HepG2 (cell line): Measurements from ENCODE around the gene ITCH. TPM values are rescaled to one million over a fixed set of nuclear protein-coding genes. Genes with fewer than 3 reads are reported as not detected.

Experiments used
- BRD4 ChIP-seq: sonication (generic); formaldehyde crosslinking; IDR thresholded peaks from 2 replicates; pipeline ENCODE4 v1.4.0; 2020; ENCODE audit warnings: missing genetic modification reagents
- CREM ChIP-seq, 2 experiments: sonication (generic) in 1 of 2; formaldehyde crosslinking in 1 of 2; IDR thresholded peaks; 2 replicates each; pipeline versions ENCODE4 v1.4.0 to v1.6.1; 2016 to 2020; ENCODE audit warnings: antibody characterized with exemption in 1 of 2, mild to moderate bottlenecking in 1 of 2, missing genetic modification reagents in 1 of 2
- DMAP1 ChIP-seq: IDR thresholded peaks from 2 replicates; pipeline ENCODE4 v1.6.1; 2016
- FOXK2 ChIP-seq: fragments of 450-650 bp; IDR thresholded peaks from 2 replicates; pipeline ENCODE4 v1.6.1; 2016
- FOXP1 ChIP-seq, 2 experiments: fragments of 450-650 bp in 1 of 2; IDR thresholded peaks; 2 replicates each; pipeline ENCODE4 v1.6.1; 2017 to 2018; ENCODE audit warnings: antibody characterized with exemption in 1 of 2
- HOXA5 ChIP-seq: sonication (generic); formaldehyde crosslinking; IDR thresholded peaks from 2 replicates; pipeline ENCODE4 v1.4.0; 2020; ENCODE audit warnings: missing genetic modification reagents
- KDM3A ChIP-seq: IDR thresholded peaks from 2 replicates; pipeline ENCODE4 v1.6.1; 2018; ENCODE audit warnings: low read depth, missing compliant biosample characterization
- KLF16 ChIP-seq, 2 experiments: sonication (generic) in 1 of 2; formaldehyde crosslinking in 1 of 2; IDR thresholded peaks; 2 replicates each; pipeline versions ENCODE4 v1.6.1 to v1.8.0; 2016 to 2023; ENCODE audit warnings: missing genetic modification reagents in 2 of 2, missing compliant biosample characterization in 1 of 2
- NFYC ChIP-seq: IDR thresholded peaks from 2 replicates; pipeline ENCODE4 v1.6.1; 2016; ENCODE audit warnings: missing genetic modification reagents, missing compliant biosample characterization
- NR2F6 ChIP-seq, 2 experiments: IDR thresholded peaks; 2 replicates each; pipeline ENCODE4 v1.6.1; 2016; ENCODE audit warnings: antibody characterized with exemption in 1 of 2, mild to moderate bottlenecking in 1 of 2
- PHF20 ChIP-seq: sonication (generic); formaldehyde crosslinking; IDR thresholded peaks from 2 replicates; pipeline ENCODE4 v1.5.0; 2020; ENCODE audit warnings: mild to moderate bottlenecking, missing genetic modification reagents
- RCOR2 ChIP-seq: IDR thresholded peaks from 2 replicates; pipeline ENCODE4 v1.6.1; 2016; ENCODE audit warnings: missing biosample characterization, missing genetic modification reagents
- RXRA ChIP-seq: sonication (generic); formaldehyde crosslinking; IDR thresholded peaks from 2 replicates; pipeline ENCODE4 v1.5.1; 2020; ENCODE audit warnings: missing genetic modification reagents
- SRSF9 ChIP-seq: fragments of 200-400 bp; formaldehyde crosslinking; IDR thresholded peaks from 2 replicates; pipeline ENCODE4 v1.6.1; 2018; ENCODE audit warnings: borderline replicate concordance, mild to moderate bottlenecking, low read depth, low read length; ENCODE audit not compliant: insufficient read depth, poor library complexity, severe bottlenecking
- ZNF264 ChIP-seq: sonication (generic); formaldehyde crosslinking; IDR thresholded peaks from 2 replicates; pipeline ENCODE4 v1.4.0; 2020; ENCODE audit warnings: missing genetic modification reagents
- ZNF350 ChIP-seq: sonication (generic); formaldehyde crosslinking; IDR thresholded peaks from 2 replicates; pipeline ENCODE4 v1.4.0; 2020; ENCODE audit warnings: mild to moderate bottlenecking, low read depth, missing genetic modification reagents, borderline replicate concordance
- ZNF44 ChIP-seq: sonication (generic); formaldehyde crosslinking; IDR thresholded peaks from 2 replicates; pipeline ENCODE4 v1.5.1; 2020; ENCODE audit warnings: mild to moderate bottlenecking, missing genetic modification reagents
- ZNF660 ChIP-seq: sonication (generic); formaldehyde crosslinking; IDR thresholded peaks from 2 replicates; pipeline ENCODE4 v1.5.1; 2020; ENCODE audit warnings: mild to moderate bottlenecking, low read depth, missing genetic modification reagents, borderline replicate concordance
- ZNF83 ChIP-seq: sonication (generic); formaldehyde crosslinking; IDR thresholded peaks from 2 replicates; pipeline ENCODE4 v1.4.0; 2020; ENCODE audit warnings: missing genetic modification reagents, mild to moderate bottlenecking, borderline replicate concordance
- ZNF883 ChIP-seq: sonication (generic); formaldehyde crosslinking; IDR thresholded peaks from 2 replicates; pipeline ENCODE4 v1.5.1; 2020; ENCODE audit warnings: mild to moderate bottlenecking, missing genetic modification reagents; ENCODE audit errors: not compliant biosample characterization
- ZSCAN21 ChIP-seq: sonication (generic); formaldehyde crosslinking; IDR thresholded peaks from 2 replicates; pipeline ENCODE4 v1.8.0; 2022; ENCODE audit warnings: mild to moderate bottlenecking, missing genetic modification reagents, moderate library complexity, borderline replicate concordance
- polyA plus RNA-seq, 8 experiments: library from polyadenylated mRNA; depleted of rRNA in 3 of 8; stranded (reverse) in 7 of 8; unstranded in 1 of 8; fragments of >200 nt; fragmentation: Illumina TruSeq in 4 of 8; extraction: Trizol in 4 of 8; gene quantifications; 2 replicates each; pipeline versions ENCODE4 v1.2.1 to v1.2.3, GENCODE V29; 2011 to 2016; ENCODE audit warnings: low read depth in 4 of 8, missing spikeins in 1 of 8, mixed read lengths in 1 of 8; ENCODE audit not compliant: insufficient read depth in 1 of 8
- total RNA-seq, 5 experiments: library from RNA; depleted of rRNA; stranded (reverse); fragments of >200 nt; fragmentation: Illumina TruSeq; extraction: Trizol; gene quantifications; 2 replicates each; pipeline ENCODE4 v1.2.3, GENCODE V29; 2016; ENCODE audit warnings: low read depth in 1 of 5
- TF ChIP-seq, protein P1 (sequence below): sonication (generic); formaldehyde crosslinking; IDR thresholded peaks from 2 replicates; pipeline ENCODE4 v1.4.0; 2020; ENCODE audit warnings: missing genetic modification reagents
- TF ChIP-seq, protein P2 (sequence below): sonication (generic); formaldehyde crosslinking; IDR thresholded peaks from 2 replicates; pipeline ENCODE4 v1.4.0; 2020; ENCODE audit warnings: missing genetic modification reagents, borderline replicate concordance
- TF ChIP-seq, protein P3 (sequence below): sonication (generic); formaldehyde crosslinking; IDR thresholded peaks from 2 replicates; pipeline ENCODE4 v1.4.0; 2020; ENCODE audit warnings: mild to moderate bottlenecking, missing genetic modification reagents

The ITCH gene
- total and polyA plus RNA-seq, 2 of the 13 experiments (the other 11 are each of a cell fraction or from before 2014, with no cell fraction given) = 20.5 to 112 TPM

DNA sequence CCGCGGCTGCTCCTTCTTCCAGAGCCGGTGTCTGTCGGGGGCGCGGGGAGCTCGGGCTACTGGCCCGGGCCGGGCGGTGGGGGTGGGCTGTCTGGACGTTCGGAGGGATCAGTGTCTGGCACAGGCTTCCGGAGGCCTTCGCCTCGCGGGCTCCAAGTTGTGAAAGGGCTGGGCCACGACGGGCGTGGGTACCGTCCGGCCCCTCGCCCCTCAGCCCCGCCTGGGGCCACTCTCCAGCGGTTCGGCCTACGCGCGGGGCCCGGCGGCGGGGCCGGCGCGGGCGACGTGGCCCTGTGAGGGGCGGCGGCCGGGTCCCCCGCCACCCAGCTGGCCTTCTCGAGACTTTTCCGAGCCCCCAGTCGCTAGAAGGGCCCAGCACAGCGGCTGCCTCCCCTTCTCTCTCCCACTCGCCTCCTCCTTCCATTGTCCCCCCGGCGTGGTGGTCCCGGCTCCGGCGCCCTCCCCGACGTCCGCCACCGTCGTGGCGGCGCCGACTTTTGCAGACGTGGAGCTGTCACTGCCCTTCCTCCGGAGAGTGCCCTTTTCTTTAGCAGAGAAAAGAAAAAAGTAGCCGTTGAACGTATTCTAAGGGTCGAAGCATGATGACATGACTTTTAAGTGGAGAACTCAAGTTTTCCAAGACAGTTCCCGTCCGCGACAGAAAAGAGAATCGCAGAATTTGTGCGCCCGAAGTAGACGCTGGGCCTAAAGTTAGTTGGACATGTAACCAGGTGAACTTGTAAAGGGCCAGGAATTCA is 571 bp downstream of the ITCH start (continued):
- TF ChIP-seq, protein P1, sequence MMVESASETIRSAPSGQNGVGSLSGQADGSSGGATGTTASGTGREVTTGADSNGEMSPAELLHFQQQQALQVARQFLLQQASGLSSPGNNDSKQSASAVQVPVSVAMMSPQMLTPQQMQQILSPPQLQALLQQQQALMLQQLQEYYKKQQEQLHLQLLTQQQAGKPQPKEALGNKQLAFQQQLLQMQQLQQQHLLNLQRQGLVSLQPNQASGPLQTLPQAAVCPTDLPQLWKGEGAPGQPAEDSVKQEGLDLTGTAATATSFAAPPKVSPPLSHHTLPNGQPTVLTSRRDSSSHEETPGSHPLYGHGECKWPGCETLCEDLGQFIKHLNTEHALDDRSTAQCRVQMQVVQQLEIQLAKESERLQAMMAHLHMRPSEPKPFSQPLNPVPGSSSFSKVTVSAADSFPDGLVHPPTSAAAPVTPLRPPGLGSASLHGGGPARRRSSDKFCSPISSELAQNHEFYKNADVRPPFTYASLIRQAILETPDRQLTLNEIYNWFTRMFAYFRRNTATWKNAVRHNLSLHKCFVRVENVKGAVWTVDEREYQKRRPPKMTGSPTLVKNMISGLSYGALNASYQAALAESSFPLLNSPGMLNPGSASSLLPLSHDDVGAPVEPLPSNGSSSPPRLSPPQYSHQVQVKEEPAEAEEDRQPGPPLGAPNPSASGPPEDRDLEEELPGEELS (CRISPR knock-in tag) = no peak
- no peak for TF ChIP-seq ZNF44 (CRISPR knock-in tag)
- no peak for TF ChIP-seq ZNF660 (CRISPR knock-in tag)
- no peak for TF ChIP-seq KLF16 (CRISPR knock-in tag; IDR thresholded peaks at IDR 0.05)
- peak; percentile 43; the same call in 1 of the 2 replicates for TF ChIP-seq CREM (IDR thresholded peaks at IDR 0.05)
- no peak for TF ChIP-seq CREM (CRISPR knock-in tag; IDR thresholded peaks at IDR 0.05)
- peak; percentile 57 for TF ChIP-seq ZNF883 (CRISPR knock-in tag)
- TF ChIP-seq KDM3A (CRISPR knock-in tag) = peak; percentile 56; the same call in 1 of the 2 replicates
- TF ChIP-seq RXRA = no peak
- TF ChIP-seq SRSF9 = no peak
- TF ChIP-seq BRD4 (CRISPR knock-in tag) = 0 out of 2 replicates have a peak, but pooled peaks have one; percentile 29
- no peak for TF ChIP-seq ZNF83
- no peak for TF ChIP-seq ZNF350 (CRISPR knock-in tag)
- TF ChIP-seq, protein P2, sequence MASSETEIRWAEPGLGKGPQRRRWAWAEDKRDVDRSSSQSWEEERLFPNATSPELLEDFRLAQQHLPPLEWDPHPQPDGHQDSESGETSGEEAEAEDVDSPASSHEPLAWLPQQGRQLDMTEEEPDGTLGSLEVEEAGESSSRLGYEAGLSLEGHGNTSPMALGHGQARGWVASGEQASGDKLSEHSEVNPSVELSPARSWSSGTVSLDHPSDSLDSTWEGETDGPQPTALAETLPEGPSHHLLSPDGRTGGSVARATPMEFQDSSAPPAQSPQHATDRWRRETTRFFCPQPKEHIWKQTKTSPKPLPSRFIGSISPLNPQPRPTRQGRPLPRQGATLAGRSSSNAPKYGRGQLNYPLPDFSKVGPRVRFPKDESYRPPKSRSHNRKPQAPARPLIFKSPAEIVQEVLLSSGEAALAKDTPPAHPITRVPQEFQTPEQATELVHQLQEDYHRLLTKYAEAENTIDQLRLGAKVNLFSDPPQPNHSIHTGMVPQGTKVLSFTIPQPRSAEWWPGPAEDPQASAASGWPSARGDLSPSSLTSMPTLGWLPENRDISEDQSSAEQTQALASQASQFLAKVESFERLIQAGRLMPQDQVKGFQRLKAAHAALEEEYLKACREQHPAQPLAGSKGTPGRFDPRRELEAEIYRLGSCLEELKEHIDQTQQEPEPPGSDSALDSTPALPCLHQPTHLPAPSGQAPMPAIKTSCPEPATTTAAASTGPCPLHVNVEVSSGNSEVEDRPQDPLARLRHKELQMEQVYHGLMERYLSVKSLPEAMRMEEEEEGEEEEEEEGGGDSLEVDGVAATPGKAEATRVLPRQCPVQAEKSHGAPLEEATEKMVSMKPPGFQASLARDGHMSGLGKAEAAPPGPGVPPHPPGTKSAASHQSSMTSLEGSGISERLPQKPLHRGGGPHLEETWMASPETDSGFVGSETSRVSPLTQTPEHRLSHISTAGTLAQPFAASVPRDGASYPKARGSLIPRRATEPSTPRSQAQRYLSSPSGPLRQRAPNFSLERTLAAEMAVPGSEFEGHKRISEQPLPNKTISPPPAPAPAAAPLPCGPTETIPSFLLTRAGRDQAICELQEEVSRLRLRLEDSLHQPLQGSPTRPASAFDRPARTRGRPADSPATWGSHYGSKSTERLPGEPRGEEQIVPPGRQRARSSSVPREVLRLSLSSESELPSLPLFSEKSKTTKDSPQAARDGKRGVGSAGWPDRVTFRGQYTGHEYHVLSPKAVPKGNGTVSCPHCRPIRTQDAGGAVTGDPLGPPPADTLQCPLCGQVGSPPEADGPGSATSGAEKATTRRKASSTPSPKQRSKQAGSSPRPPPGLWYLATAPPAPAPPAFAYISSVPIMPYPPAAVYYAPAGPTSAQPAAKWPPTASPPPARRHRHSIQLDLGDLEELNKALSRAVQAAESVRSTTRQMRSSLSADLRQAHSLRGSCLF (CRISPR knock-in tag) = no peak
- TF ChIP-seq FOXK2 = no peak
- no peak for TF ChIP-seq RCOR2
- TF ChIP-seq, protein P3, sequence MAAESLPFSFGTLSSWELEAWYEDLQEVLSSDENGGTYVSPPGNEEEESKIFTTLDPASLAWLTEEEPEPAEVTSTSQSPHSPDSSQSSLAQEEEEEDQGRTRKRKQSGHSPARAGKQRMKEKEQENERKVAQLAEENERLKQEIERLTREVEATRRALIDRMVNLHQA (CRISPR knock-in tag) = no peak
- TF ChIP-seq PHF20 (CRISPR knock-in tag) = peak; percentile 35; the same call in 1 of the 2 replicates
- peak; percentile 9 for TF ChIP-seq HOXA5 (CRISPR knock-in tag)
- TF ChIP-seq NR2F6 (IDR thresholded peaks at IDR 0.05) = 0 out of 2 replicates have a peak, but pooled peaks have one; percentile 15
- TF ChIP-seq NR2F6 (CRISPR knock-in tag; IDR thresholded peaks at IDR 0.05) = no peak
- TF ChIP-seq NFYC (CRISPR knock-in tag) = no peak
- no peak for TF ChIP-seq ZNF264 (CRISPR knock-in tag)
- TF ChIP-seq ZSCAN21 = peak; percentile 12; the same call in 1 of the 2 replicates
- TF ChIP-seq DMAP1 (CRISPR knock-in tag) = no peak
- TF ChIP-seq FOXP1 (IDR thresholded peaks at IDR 0.05) = no peak
- TF ChIP-seq FOXP1 (CRISPR knock-in tag; IDR thresholded peaks at IDR 0.05) = no peak
